Measurements from ENCODE around the gene CD3G.
"Not testable (repeated sequence)": the region's sequence is repeated elsewhere in the genome, so short reads cannot be mapped to it uniquely, and the experiment has no call there.

Gene CD3G

GRCh38 chr11:118382954-118383353 is 38.8 kb downstream of the CD3G start:
- no peak for DNase-seq

- DNase-seq = no peak
These were observed 39.5 kb downstream of the CD3G start for GRCh38 chr11:118383657-118384056.

- DNase-seq = no peak
These were observed 52.0 kb downstream of the CD3G start for GRCh38 chr11:118396097-118396501.

GRCh38 chr11:118397448-118397847 is 53.3 kb downstream of the CD3G start:
- DNase-seq = no peak

GRCh38 chr11:118398791-118399559 is 54.8 kb downstream of the CD3G start:
- DNase-seq = no peak

- peak; percentile 83 for DNase-seq
These were observed 57.2 kb downstream of the CD3G start, which contains the start of gene ATP5MG for GRCh38 chr11:118401151-118401879. TSS of gene ATP5MG (plus strand) at chr11:118401606. CDS start at chr11:118401666, 60 bp downstream.

- peak; percentile 68 for DNase-seq
These were observed 57.9 kb downstream of the CD3G start for GRCh38 chr11:118401880-118402590.

GRCh38 chr11:118402594-118402993 is 58.5 kb downstream of the CD3G start:
- not testable (repeated sequence) for DNase-seq
